Measurements from ENCODE around the gene DDN.

GRCh38 chr12:48998497-48999353, 450 bp downstream of the DDN start:
- TF ChIP-seq CTCF (IDR thresholded peaks at IDR 0.05 in 2 of 3, conservative IDR thresholded peaks at IDR 0.05 in 1 of 3; ENCODE audit: control insufficient read depth in 2 of 3, extremely low read depth in 1 of 3, insufficient read depth in 1 of 3, low read depth in 3 of 3, low read length in 3 of 3): no peak
- TF ChIP-seq YY1 (IDR thresholded peaks at IDR 0.05; ENCODE audit: low read depth, low read length): 0 out of 2 replicates have a peak, but pooled peaks have one; percentile 10
- no peak for TF ChIP-seq CHD4 (IDR thresholded peaks at IDR 0.05)
- TF ChIP-seq POLR2A (IDR thresholded peaks at IDR 0.05; ENCODE audit: low read depth, low read length): peak; percentile 64; the same call in 1 of the 2 replicates

Measured in GM12878 (cell line).